Bronchial epithelial cell (primary cell): ENCODE measurements around the gene KLK15. TPM values are rescaled to one million over a fixed set of nuclear protein-coding genes. Genes with fewer than 3 reads are reported as not detected.

Experiments used
- DNase-seq: peaks from one replicate; pipeline ENCODE4 v3.0.0-alpha.2; 2010; ENCODE audit warnings: low read depth
- FAIRE-seq: peaks from 2 replicates; lab custom pipeline; 2011; peaks lifted over from hg19 to GRCh38; lab: Jason Lieb, UNC
- H3K27me3 ChIP-seq: 2 replicates; pipeline ENCODE4 v1.5.1; 2011; ENCODE audit warnings: low read length; ENCODE audit not compliant: control insufficient read depth, insufficient read depth
- H3K36me3 ChIP-seq: 2 replicates; pipeline ENCODE4 v1.5.1; 2011; ENCODE audit warnings: low read length; ENCODE audit not compliant: control insufficient read depth, insufficient read depth
- H3K4me3 ChIP-seq: 2 replicates; pipeline ENCODE4 v1.5.1; 2011; ENCODE audit warnings: mild to moderate bottlenecking, low read depth, low read length, control low read depth
- total RNA-seq: library from RNA; depleted of rRNA; stranded (reverse); fragments of >200 nt; gene quantifications from 2 replicates; pipeline ENCODE4 v1.2.1, GENCODE V29; 2014
- TF ChIP-seq, protein P1 (sequence below): IDR thresholded peaks from 2 replicates; pipeline ENCODE4 v1.5.1; 2011; ENCODE audit warnings: mild to moderate bottlenecking, moderate library complexity, low read length, control low read depth, inconsistent platforms; ENCODE audit not compliant: insufficient read depth, severe bottlenecking

KLK15 gene
- total RNA-seq, 1 donor from 2014 or later, result not detected

DNA sequence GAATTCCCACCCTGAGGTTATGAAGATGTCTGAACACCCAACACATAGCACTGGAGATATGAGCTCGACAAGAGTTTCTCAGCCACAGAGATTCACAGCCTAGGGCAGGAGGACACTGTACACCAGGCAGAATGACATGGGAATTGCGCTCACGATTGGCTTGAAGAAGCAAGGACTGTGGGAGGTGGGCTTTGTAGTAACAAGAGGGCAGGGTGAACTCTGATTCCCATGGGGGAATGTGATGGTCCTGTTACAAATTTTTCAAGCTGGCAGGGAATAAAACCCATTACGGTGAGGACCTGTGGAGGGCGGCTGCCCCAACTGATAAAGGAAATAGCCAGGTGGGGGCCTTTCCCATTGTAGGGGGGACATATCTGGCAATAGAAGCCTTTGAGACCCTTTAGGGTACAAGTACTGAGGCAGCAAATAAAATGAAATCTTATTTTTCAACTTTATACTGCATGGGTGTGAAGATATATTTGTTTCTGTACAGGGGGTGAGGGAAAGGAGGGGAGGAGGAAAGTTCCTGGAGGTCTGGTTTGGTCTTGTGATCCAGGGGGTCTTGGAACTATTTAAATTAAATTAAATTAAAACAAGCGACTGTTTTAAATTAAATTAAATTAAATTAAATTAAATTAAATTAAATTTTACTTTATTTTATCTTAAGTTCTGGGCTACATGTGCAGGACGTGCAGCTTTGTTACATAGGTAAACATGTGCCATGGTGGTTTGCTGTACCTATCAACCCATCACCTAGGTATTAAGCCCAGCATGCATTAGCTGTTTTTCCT, 28.3 kb upstream of the KLK15 start:
- H3K36me3 ChIP-seq, result no peaks in the 10 kb centered on the region

DNA sequence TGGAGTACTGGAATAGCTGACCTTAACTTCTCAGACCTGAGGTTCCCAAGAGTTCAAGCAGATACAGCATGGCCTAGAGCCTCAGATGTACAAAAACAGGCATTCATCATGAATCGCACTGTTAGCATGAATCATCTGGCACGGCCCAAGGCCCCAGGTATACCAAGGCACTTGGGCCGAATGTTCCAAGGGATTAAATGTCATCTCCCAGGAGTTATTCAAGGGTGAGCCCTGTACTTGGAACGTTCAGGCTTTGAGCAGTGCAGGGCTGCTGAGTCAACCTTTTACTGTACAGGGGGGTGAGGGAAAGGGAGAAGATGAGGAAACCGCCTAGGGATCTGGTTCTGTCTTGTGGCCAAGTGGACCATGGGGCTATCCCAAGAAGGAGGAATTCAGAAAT, 27.6 kb upstream of the KLK15 start:
- no peak for FAIRE-seq
- Histone ChIP-seq H3K4me3 (no peak overlapping the region), H3K36me3 (no peaks in the 10 kb centered on the region), H3K27me3 (no peaks in the 10 kb centered on the region)
- DNase-seq, result peak; percentile 25
- TF ChIP-seq, protein P1, sequence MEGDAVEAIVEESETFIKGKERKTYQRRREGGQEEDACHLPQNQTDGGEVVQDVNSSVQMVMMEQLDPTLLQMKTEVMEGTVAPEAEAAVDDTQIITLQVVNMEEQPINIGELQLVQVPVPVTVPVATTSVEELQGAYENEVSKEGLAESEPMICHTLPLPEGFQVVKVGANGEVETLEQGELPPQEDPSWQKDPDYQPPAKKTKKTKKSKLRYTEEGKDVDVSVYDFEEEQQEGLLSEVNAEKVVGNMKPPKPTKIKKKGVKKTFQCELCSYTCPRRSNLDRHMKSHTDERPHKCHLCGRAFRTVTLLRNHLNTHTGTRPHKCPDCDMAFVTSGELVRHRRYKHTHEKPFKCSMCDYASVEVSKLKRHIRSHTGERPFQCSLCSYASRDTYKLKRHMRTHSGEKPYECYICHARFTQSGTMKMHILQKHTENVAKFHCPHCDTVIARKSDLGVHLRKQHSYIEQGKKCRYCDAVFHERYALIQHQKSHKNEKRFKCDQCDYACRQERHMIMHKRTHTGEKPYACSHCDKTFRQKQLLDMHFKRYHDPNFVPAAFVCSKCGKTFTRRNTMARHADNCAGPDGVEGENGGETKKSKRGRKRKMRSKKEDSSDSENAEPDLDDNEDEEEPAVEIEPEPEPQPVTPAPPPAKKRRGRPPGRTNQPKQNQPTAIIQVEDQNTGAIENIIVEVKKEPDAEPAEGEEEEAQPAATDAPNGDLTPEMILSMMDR, result no peak

More for the DNA sequence above, 28.3 kb upstream of the KLK15 start:
- no peak for FAIRE-seq
- Histone ChIP-seq H3K27me3 (no peaks in the 10 kb centered on the region), H3K4me3 (no peak overlapping the region)
- DNase-seq, result no peak
- TF ChIP-seq, protein P1, result no peak

DNA sequence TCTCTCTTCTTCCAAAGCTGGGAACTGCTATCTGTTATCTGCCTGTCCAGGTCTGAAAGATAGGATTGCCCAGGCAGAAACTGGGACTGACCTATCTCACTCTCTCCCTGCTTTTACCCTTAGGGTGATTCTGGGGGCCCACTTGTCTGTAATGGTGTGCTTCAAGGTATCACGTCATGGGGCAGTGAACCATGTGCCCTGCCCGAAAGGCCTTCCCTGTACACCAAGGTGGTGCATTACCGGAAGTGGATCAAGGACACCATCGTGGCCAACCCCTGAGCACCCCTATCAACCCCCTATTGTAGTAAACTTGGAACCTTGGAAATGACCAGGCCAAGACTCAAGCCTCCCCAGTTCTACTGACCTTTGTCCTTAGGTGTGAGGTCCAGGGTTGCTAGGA, 26.5 kb upstream of the KLK15 start:
- Histone ChIP-seq H3K4me3 (no peak overlapping the region), H3K27me3 (no peaks in the 10 kb centered on the region), H3K36me3 (no peaks in the 10 kb centered on the region)
- FAIRE-seq, result no peak
- TF ChIP-seq, protein P1, result no peak
- no peak for DNase-seq

DNA sequence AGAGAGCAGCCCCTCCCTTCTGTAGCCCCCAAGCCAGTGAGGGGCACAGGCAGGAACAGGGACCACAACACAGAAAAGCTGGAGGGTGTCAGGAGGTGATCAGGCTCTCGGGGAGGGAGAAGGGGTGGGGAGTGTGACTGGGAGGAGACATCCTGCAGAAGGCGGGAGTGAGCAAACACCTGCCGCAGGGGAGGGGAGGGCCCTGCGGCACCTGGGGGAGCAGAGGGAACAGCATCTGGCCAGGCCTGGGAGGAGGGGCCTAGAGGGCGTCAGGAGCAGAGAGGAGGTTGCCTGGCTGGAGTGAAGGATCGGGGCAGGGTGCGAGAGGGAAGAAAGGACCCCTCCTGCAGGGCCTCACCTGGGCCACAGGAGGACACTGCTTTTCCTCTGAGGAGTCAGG, 25.5 kb upstream of the KLK15 start:
- DNase-seq (no peak), FAIRE-seq (no peak)
- H3K4me3 ChIP-seq, result no peak overlapping the region
- H3K36me3 ChIP-seq, result no peaks in the 10 kb centered on the region
- TF ChIP-seq, protein P1, result no peak
- no peaks in the 10 kb centered on the region for H3K27me3 ChIP-seq

DNA sequence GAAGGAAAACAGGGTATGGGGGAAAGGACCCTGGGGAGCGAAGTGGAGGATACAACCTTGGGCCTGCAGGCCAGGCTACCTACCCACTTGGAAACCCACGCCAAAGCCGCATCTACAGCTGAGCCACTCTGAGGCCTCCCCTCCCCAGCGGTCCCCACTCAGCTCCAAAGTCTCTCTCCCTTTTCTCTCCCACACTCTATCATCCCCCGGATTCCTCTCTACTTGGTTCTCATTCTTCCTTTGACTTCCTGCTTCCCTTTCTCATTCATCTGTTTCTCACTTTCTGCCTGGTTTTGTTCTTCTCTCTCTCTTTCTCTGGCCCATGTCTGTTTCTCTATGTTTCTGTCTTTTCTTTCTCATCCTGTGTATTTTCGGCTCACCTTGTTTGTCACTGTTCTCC, 24.0 kb upstream of the KLK15 start:
- FAIRE-seq (no peak), DNase-seq (no peak)
- TF ChIP-seq, protein P1, result no peak
- no peak overlapping the region for H3K4me3 ChIP-seq
- H3K27me3 ChIP-seq, result no peaks in the 10 kb centered on the region
- H3K36me3 ChIP-seq, result no peaks in the 10 kb centered on the region
